ENCODE measurements around the gene AK1.

- TF ChIP-seq GABPA (IDR thresholded peaks at IDR 0.05; ENCODE audit: borderline replicate concordance, insufficient read depth, low read length) (no peak), SIX5 (IDR thresholded peaks at IDR 0.05; ENCODE audit: low read depth, low read length) (no peak), ASH2L (IDR thresholded peaks at IDR 0.05; ENCODE audit: low read length) (no peak), POLR2A (IDR thresholded peaks at IDR 0.05; ENCODE audit: control extremely low read depth in 1 of 2, low read depth in 2 of 2, low read length in 2 of 2) (no peak), CTCF (IDR thresholded peaks at IDR 0.05; ENCODE audit: control extremely low read depth in 1 of 3, insufficient read depth in 1 of 3, low read depth in 1 of 3, low read length in 3 of 3) (no peak), ATF3 (IDR thresholded peaks at IDR 0.05; ENCODE audit: insufficient read depth, low read depth, low read length) (no peak), CHD2 (IDR thresholded peaks at IDR 0.05; ENCODE audit: low read length) (no peak), TAF1 (IDR thresholded peaks at IDR 0.05; ENCODE audit: low read depth, low read length) (no peak)
Measured at GRCh38 chr9:127847178-127847510, 30.3 kb downstream of the AK1 start.

All from H1 (cell line).